ENCODE data around the gene GUCA1C. TPM values are rescaled to one million over a fixed set of nuclear protein-coding genes. Genes with fewer than 3 reads are reported as not detected.

Gene GUCA1C
- total and polyA plus RNA-seq, 9 of the 15 experiments (the other 6 are each of a cell fraction or from before 2014, with no cell fraction given): not detected

- no peak overlapping the region for H3K9ac ChIP-seq (ENCODE audit: insufficient read depth in 1 of 2, low read depth in 2 of 2, low read length in 2 of 2)
- H3K36me3 ChIP-seq (ENCODE audit: control insufficient read depth, insufficient read depth, low read length): no peaks in the 10 kb centered on the region
- H3K9me1 ChIP-seq (ENCODE audit: control insufficient read depth, insufficient read depth, low read length): no peaks in the 10 kb centered on the region
- ChIA-PET CTCF (ENCODE audit: low intra/inter-chr PET ratio) (no interaction called here), POLR2A (no interaction called here)
- H3K4me1 ChIP-seq (replicated peaks in 1 of 2; ENCODE audit: control insufficient read depth in 2 of 2, insufficient read depth in 2 of 2, low read length in 2 of 2): no peaks in the 10 kb centered on the region
- H3K9me3 ChIP-seq (replicated peaks; ENCODE audit: control insufficient read depth, insufficient read depth, low read depth, low read length): no peaks in the 10 kb centered on the region
- intact Hi-C loops (cut with micrococcal nuclease): no loop called here
- no peak overlapping the region for H2AFZ ChIP-seq (ENCODE audit: low read depth, low read length)
- no peaks in the 10 kb centered on the region for H4K20me1 ChIP-seq (replicated peaks; ENCODE audit: control insufficient read depth, insufficient read depth, low read length)
- TF ChIP-seq DPF2 (IDR thresholded peaks at IDR 0.05): no peak
- TF ChIP-seq ZSCAN29 (IDR thresholded peaks at IDR 0.05): no peak
- no peak for TF ChIP-seq CAMTA2 (CRISPR knock-in tag; conservative IDR thresholded peaks at IDR 0.05)
- no peak for TF ChIP-seq ZEB2 (IDR thresholded peaks at IDR 0.05)
- TF ChIP-seq HMG20A (CRISPR knock-in tag; conservative IDR thresholded peaks at IDR 0.05): no peak
- TF ChIP-seq TFAM (CRISPR knock-in tag; conservative IDR thresholded peaks at IDR 0.05): no peak
- TF ChIP-seq RBM17 (IDR thresholded peaks at IDR 0.05; ENCODE audit: borderline replicate concordance, low read depth, low read length): no peak
- no peak for TF ChIP-seq KLF10 (CRISPR knock-in tag; IDR thresholded peaks at IDR 0.05)
- no peak for TF ChIP-seq SAP30 (IDR thresholded peaks at IDR 0.05; ENCODE audit: borderline replicate concordance, insufficient read depth, low read depth, low read length, poor library complexity, severe bottlenecking)
- in situ Hi-C loops (cut with MboI): no loop called here
- no TSS peak for BruUV-seq (replicated peaks)
- no peak overlapping the region for H3K27ac ChIP-seq (ENCODE audit: extremely low read depth, low read depth, low read length)
- DNase-seq (ENCODE audit: extremely low read depth in 1 of 4, low spot score in 3 of 4) (no peak), FAIRE-seq (no peak), ATAC-seq (no peak)
- 0% methylated on average over 2 of the region's 2 CpGs for WGBS (ENCODE audit: insufficient coverage, low coverage, missing lambda C conversion rate)
- H3K4me2 ChIP-seq (ENCODE audit: insufficient read depth, low read length): no peak overlapping the region
- H3K79me2 ChIP-seq (ENCODE audit: control insufficient read depth, insufficient read depth, low read length): no peaks in the 10 kb centered on the region
- H3K4me3 ChIP-seq: no peak overlapping the region
- no peaks in the 10 kb centered on the region for H3K27me3 ChIP-seq (ENCODE audit: control insufficient read depth in 2 of 2, insufficient read depth in 2 of 2, low read length in 2 of 2)
These were observed 65.9 kb downstream of the GUCA1C start for GRCh38 chr3:108887777-108888176.

DNA sequence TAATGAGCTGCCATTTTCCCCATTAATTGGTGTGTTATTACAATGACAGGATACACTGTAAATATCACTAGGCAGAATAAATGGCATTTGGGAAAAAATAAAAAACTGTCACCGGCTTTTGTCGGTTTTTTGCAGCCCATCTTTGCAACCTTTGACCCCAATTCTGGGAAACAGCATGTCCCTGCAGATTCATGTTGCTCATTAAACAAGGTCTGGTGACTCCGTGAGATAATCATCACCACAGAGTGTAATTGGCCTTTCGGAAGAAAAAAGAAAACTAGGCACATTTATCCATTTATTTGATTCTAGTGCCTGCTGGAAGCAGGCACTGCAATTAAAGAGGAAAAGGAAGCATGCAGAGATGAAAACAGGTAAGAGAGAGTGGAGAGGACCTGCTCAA is 66.6 kb downstream of the GUCA1C start:
- no peak for TF ChIP-seq ZBTB1 (CRISPR knock-in tag; IDR thresholded peaks at IDR 0.05; ENCODE audit: borderline replicate concordance, low read depth)
- no peaks in the 10 kb centered on the region for H3K27me3 ChIP-seq (ENCODE audit: control insufficient read depth in 2 of 2, insufficient read depth in 2 of 2, low read length in 2 of 2)
- ATAC-seq (no peak), FAIRE-seq (no peak), DNase-seq (ENCODE audit: extremely low read depth in 1 of 4, low spot score in 3 of 4) (no peak)
- POLR2A ChIA-PET: no interaction called here
- no peak overlapping the region for H3K4me3 ChIP-seq
- H2AFZ ChIP-seq (ENCODE audit: low read depth, low read length): no peak overlapping the region
- in situ Hi-C loops (cut with MboI): no loop called here
- no peaks in the 10 kb centered on the region for H3K9me1 ChIP-seq (ENCODE audit: control insufficient read depth, insufficient read depth, low read length)
- no peaks in the 10 kb centered on the region for H3K4me1 ChIP-seq (replicated peaks in 1 of 2; ENCODE audit: control insufficient read depth in 2 of 2, insufficient read depth in 2 of 2, low read length in 2 of 2)
- no peak overlapping the region for H3K4me2 ChIP-seq (ENCODE audit: insufficient read depth, low read length)
- H3K36me3 ChIP-seq (ENCODE audit: control insufficient read depth, insufficient read depth, low read length): no peaks in the 10 kb centered on the region
- H3K9me3 ChIP-seq (replicated peaks; ENCODE audit: control insufficient read depth, insufficient read depth, low read depth, low read length): no peaks in the 10 kb centered on the region
- no TSS peak for BruUV-seq (replicated peaks)
- no peak overlapping the region for H3K27ac ChIP-seq (ENCODE audit: extremely low read depth, low read depth, low read length)
- no peaks in the 10 kb centered on the region for H4K20me1 ChIP-seq (replicated peaks; ENCODE audit: control insufficient read depth, insufficient read depth, low read length)
- H3K9ac ChIP-seq (ENCODE audit: insufficient read depth in 1 of 2, low read depth in 2 of 2, low read length in 2 of 2): no peak overlapping the region
- intact Hi-C loops (cut with micrococcal nuclease): no loop called here
- 0% methylated on average over 4 of the region's 4 CpGs for WGBS (ENCODE audit: insufficient coverage, low coverage, missing lambda C conversion rate)
- CTCF ChIA-PET (ENCODE audit: low intra/inter-chr PET ratio): no interaction called here
- H3K79me2 ChIP-seq (ENCODE audit: control insufficient read depth, insufficient read depth, low read length): no peaks in the 10 kb centered on the region

Data from K562 (cell line).